Stimulated activated CD8-positive, alpha-beta memory T cell treated with anti-CD3 and anti-CD28 coated beads, Interleukin-4, amount 100 ng/mL, for 4 hours (primary cell): ENCODE measurements around the gene ARHGAP31.
"Not testable (repeated sequence)": the region's sequence is repeated elsewhere in the genome, so short reads cannot be mapped to it uniquely, and the experiment has no call there.

Experiments
- DNase-seq, 2 donors: peaks; one replicate each; pipeline ENCODE4 v3.0.0-alpha.2; 2020; ENCODE audit warnings: low read depth in 2 of 2, low spot score in 1 of 2

The ARHGAP31 gene

GRCh38 chr3:119349354-119350041 lies 55.3 kb downstream of the ARHGAP31 start:
- DNase-seq: no peak

- no peak for DNase-seq
These were observed 55.9 kb downstream of the ARHGAP31 start for GRCh38 chr3:119350114-119350513.

GRCh38 chr3:119351581-119351980 lies 57.4 kb downstream of the ARHGAP31 start:
- no peak for DNase-seq

GRCh38 chr3:119352034-119352609 lies 57.9 kb downstream of the ARHGAP31 start:
- DNase-seq: peak; percentile 20 to 43

GRCh38 chr3:119352863-119353527 lies 58.8 kb downstream of the ARHGAP31 start:
- DNase-seq: no peak

- DNase-seq: not testable (repeated sequence)
These were observed 61.4 kb downstream of the ARHGAP31 start for GRCh38 chr3:119355608-119356007.

- no peak for DNase-seq
These were observed 62.5 kb downstream of the ARHGAP31 start for GRCh38 chr3:119356646-119357045.

- DNase-seq: no peak
These were observed 63.0 kb downstream of the ARHGAP31 start for GRCh38 chr3:119357190-119357589.

GRCh38 chr3:119359476-119360326 lies 65.5 kb downstream of the ARHGAP31 start:
- no peak for DNase-seq

GRCh38 chr3:119360736-119361462 lies 66.7 kb downstream of the ARHGAP31 start:
- no peak for DNase-seq

GRCh38 chr3:119362010-119362409 lies 67.8 kb downstream of the ARHGAP31 start:
- no peak for DNase-seq

GRCh38 chr3:119362940-119363725 lies 69.0 kb downstream of the ARHGAP31 start:
- DNase-seq: no peak

GRCh38 chr3:119364401-119364800 lies 70.2 kb downstream of the ARHGAP31 start:
- no peak for DNase-seq

- DNase-seq: no peak
These were observed 71.2 kb downstream of the ARHGAP31 start for GRCh38 chr3:119365418-119365817.

- no peak for DNase-seq
These were observed 72.8 kb downstream of the ARHGAP31 start for GRCh38 chr3:119367000-119367399.

GRCh38 chr3:119368298-119368697 lies 74.1 kb downstream of the ARHGAP31 start:
- no peak for DNase-seq

- DNase-seq: not testable (repeated sequence)
These were observed 77.6 kb downstream of the ARHGAP31 start for GRCh38 chr3:119371786-119372185.

GRCh38 chr3:119375106-119375505 lies 80.9 kb downstream of the ARHGAP31 start:
- no peak for DNase-seq

GRCh38 chr3:119375510-119375909 lies 81.3 kb downstream of the ARHGAP31 start:
- no peak for DNase-seq

- DNase-seq: no peak
These were observed 82.6 kb downstream of the ARHGAP31 start for GRCh38 chr3:119376758-119377157.
